Measurements from ENCODE around the gene LANCL1.

The LANCL1 gene

DNA sequence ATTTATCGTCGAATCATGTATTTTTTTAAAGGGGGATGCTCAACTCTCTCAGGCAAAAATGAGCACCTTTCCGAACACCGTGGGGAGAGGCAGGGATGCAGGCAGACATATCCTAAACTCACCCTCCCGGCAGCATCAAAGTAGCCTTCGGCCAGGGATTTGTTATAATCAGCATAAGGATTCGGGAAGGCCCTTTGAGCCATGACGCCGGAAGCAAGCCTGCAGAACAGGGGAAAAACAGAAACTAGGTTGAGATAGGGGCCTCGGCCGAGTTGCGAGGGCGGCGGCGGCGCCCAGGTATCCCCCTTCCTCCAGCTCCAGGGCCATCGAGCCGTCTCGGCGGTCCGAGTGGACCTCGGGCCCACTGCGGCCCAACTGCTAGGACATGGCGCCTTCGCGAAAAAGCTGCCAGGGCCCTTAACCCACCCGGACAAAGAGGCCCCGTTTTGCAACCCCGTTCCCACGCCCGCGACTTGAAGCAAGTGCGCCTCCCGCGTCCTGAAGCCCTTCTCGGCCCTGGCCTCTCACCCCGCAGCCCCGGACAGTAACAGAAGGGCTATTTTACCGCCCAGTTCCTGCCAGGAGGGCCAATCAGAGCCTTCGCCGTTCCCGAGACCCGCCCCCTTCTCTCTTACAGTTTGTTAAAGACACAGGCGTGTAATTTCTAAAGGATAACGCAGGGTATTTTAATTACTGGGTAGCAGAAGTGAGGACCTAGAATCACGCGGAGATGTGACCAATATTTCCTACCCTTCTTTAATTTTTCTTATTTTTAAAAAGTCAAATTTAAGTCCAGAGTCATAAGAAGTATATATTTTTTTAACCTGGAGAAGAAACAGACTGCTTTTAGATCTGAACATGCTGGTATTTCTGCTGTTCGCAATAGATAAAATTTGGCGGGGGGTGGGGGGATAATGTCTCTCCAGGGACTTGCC, at the start of gene LANCL1:
TSS of gene LANCL1 (minus strand) at position 566 of the 935 bp plus-strand sequence. CDS start at position 203, 363 bp downstream.
- DNase-seq, result peak; percentile 93

DNA sequence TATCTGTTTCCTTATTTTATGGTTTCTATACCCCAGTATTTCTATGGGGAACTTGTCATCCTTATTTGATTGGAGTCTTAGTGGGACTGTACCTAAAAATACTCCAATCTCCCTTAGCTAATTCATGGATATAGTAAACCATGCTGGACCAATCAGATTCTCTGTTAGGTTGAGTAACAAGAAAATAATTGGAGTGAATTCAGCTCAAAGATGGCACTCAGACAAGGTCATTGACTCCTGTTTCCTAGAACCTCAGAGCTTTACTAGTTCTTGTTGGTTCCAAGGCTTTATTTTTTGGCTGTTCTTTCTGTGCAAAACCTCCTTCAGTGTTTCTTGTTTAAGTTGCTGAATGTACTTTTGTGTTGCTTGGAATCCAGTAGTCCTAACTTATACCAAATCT, 48.0 kb upstream of the LANCL1 start:
- no peak for DNase-seq

GRCh38 chr2:210523650-210524289, 47.2 kb upstream of the LANCL1 start:
- no peak for DNase-seq

GRCh38 chr2:210522399-210522798, 45.8 kb upstream of the LANCL1 start:
- DNase-seq, result no peak

GRCh38 chr2:210519594-210519993, 43.0 kb upstream of the LANCL1 start:
- DNase-seq, result no peak

GRCh38 chr2:210517264-210517663, 40.7 kb upstream of the LANCL1 start:
- DNase-seq, result no peak

- no peak for DNase-seq
Observed at GRCh38 chr2:210515911-210516310, 39.4 kb upstream of the LANCL1 start.

DNA sequence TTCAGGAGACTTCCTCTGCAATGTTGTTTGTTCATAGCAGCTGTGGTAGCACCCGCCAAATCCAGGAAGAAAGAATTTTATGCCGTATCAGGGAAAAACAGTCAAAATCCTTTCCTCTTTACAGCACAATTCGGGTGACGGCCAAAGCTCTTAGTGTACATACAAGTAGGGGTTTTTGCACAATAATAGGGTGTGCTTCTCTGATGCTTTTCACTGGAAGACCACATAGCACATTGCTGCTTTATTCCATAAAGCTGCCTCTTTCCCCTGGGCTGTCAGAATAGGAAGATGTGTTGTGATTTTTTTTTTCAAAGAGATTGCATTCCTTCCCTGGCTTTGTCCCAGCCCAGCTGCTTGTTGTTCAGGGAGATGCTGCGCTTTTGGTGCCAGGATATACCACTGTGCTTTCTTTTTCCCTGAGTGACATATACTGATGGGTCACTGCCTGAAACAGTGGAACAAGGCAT, 27.2 kb upstream of the LANCL1 start:
- DNase-seq, result no peak

GRCh38 chr2:210503001-210503623, 26.6 kb upstream of the LANCL1 start:
- peak; percentile 33 for DNase-seq

DNA sequence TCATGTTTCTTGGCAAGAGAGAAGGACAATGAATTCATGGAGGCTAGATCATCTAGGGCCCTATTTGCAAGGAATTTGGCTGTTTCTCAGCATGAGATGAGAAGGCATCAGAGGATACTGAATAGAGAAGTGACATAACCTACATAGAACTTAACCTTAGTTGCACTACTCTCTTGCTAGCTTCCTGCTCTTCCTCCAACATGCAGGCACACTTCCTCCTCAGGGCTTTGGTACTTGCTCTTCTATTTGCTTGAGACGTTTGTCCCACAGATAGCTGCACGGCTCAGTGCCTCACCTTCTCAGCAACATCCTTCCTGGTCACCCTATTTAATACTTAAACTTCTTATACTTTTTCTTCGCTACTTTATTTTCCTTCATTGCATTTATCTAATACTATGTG, 20.0 kb upstream of the LANCL1 start:
- DNase-seq, result no peak

DNA sequence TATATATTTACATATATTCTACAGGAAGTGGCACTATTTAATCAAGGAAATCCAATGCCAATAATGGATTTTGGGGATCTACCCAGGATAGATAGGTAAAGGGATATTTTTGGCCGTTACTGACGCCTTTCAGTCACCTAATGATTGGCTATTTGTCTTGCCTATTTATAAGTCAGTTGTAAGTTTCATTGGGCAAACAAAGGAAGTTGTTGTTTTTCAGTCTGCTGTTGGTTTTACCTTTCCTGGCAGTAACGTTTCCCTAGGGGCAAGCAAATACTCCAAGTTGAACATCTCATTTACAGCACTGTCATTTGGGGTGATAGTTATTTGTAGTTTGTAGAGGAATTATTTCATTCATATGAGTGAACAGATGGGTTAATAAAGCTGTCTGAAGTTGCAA, 17.0 kb upstream of the LANCL1 start:
- no peak for DNase-seq

DNA sequence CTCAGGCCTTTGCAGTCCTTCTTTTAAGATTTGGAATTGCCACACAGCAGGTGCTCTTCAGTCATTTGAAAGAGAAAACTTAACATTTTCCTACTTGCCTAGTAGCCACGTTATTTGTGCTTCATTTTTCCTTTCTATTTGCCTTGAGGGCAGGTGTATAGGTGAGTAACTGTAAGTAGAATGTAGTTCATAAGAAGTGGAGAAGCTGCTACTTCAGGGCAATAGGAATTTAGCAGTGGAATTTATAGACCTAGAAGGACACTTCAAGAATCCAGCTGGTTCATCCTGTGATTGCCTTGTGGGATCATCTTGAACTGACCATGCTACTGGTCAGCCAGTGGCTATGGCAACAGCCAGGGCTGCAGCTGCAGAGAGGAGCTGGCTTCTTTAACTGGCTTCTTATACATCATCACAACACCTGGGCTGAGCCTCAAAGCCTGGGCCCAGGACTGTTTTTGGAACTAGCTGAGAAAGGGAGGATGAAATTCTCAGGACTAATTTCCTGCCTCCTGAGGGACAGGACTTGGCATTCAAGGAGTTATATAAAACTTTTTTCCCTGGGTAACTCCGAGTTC, 5.1 kb upstream of the LANCL1 start:
- no peak for DNase-seq

- no peak for DNase-seq
Observed at GRCh38 chr2:210480764-210481163, 4.2 kb upstream of the LANCL1 start.

DNA sequence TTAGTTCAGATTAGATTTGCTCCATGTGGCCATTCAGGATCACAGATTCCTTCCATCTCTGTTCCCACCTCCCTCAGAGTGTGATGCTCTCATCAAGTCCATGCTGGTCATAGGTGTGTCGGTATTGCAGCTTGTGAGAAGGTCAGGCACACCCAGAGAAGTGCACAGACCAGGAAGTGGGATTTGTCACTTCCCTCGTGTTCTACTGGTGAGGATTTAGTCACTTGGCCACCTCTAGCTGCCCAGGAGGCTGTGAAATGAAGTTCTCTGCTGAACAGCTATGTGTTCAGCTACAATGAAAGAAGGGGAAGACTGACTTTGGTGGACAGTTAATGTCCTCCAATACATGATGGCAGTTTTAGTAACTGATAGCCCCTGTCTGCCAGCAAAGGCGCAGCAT, 3.5 kb upstream of the LANCL1 start:
- peak; percentile 8 for DNase-seq

DNA sequence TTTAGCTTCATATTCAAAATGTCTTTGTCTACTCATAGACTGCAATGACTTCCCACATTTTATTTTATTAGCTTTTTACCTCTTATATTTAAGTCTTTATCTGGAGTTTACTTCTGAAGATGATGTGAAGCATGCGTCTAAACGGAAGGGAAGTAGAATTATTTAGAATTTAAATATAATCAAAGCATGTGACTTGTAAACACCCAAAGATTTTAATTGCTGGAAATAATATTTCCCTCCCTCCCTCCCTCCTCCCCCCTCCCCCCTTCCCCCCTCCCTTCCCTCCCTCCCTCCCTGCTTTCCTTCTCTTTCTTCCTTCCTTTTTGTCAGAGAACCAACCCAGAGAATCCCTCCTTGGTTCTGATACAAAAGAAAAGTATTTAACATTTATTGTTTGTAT, 2.1 kb upstream of the LANCL1 start:
- DNase-seq, result no peak

DNA sequence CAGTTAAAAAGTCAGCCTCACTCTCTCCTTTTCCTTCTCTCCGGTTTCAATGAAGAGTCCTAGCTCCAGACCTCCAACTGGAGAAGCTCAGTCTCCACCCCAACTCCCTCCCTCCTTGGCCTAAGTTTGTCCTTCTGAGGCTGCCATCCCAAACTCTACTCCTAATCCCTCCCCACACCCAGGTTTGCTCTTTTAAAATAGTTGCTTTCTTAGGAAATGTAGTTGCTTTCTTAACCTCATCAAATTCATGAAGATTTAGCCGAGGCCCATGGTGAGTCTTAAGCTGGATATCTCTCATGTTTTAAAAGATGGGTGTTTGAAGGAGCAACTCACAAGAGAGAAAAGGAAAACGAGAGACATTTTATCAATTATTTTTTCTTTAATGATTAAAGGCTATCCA, 937 bp upstream of the LANCL1 start:
- DNase-seq, result peak; percentile 13

GRCh38 chr2:210475706-210476105, 853 bp downstream of the LANCL1 start:
- DNase-seq, result no peak

- DNase-seq, result no peak
Observed at GRCh38 chr2:210474776-210475175, 1.8 kb downstream of the LANCL1 start.

DNA sequence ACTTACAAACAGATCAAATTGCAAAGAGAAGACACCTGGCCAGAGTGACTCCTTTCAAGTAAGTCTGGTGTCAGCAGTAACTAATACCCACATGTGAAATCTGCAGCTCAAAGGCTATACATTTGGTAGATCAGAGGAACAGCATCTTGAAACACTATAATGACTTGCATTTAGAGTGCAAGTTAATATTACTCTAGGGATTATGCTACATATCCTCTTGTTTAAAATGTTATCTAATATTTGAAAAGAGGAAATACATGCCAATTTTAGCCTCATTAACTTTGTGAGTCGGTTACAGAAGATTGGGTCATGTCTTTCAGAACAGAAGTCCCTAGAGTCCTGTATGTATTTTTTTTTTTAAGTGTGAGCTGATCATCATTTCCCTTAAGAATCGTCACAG, 15.2 kb downstream of the LANCL1 start:
- DNase-seq, result no peak

- DNase-seq, result no peak
Observed at GRCh38 chr2:210460322-210461227, 16.0 kb downstream of the LANCL1 start.

DNA sequence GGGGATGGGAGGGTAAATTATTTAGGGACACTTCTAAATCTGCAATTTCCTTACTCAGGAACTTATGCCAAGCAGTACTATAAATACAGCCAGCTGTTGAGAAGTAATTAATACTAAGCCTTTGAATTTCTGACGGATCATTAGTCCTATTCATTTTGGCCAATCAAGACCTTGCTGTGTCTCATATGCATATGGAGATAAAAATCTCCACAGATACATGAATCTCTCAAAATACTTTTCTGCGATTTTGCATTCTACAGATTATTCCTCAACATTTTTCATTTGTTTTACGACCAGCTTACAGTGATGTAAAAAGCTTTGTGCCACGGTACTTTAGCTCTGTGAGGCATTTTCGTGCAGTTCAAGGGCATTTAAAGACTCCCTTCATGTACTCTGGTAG, 16.7 kb downstream of the LANCL1 start:
- no peak for DNase-seq

DNA sequence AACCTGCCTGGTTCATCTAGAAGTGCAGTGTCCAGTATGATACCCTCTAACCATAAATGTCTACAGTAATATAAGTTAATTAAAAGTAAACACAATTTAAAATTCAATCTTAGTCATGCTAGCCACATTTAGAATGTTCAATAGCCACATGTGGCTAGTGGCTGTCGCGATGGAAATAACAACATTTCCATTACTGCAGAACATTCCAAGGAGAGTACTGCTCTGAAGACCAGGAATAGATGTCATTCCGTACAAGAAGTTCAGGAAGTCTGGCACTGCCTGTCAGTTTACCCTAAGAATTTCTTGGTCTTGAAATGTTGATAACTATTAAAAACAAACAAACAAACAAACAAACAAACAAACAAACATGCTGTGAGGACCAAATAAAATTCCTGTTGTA, 17.2 kb downstream of the LANCL1 start:
- DNase-seq, result no peak

All from activated CD4-positive, alpha-beta T cell treated with anti-CD3 and anti-CD28 coated beads, Interleukin-10, Interleukin-2, amounts not matched to agents 100 ng/mL and 50 ng/mL, durations not matched to agents 16 hours and 8 hours (primary cell).